OCI-LY1 (cell line): ENCODE measurements around the gene LECT2.

ENCODE experiments used
- CTCF ChIP-seq: fragments of 200-600 bp; sonication (generic), shearing (Covaris generic); IDR thresholded peaks from 2 replicates; pipeline ENCODE4 v1.5.1; 2017; ENCODE audit warnings: mild to moderate bottlenecking, antibody characterized with exemption, low read length, moderate library complexity, mixed read lengths
- EZH2 ChIP-seq: fragments of 200-600 bp; sonication (generic), shearing (Covaris generic); IDR thresholded peaks from 2 replicates; pipeline ENCODE4 v1.8.0; 2017; ENCODE audit warnings: borderline replicate concordance, mixed run types, mild to moderate bottlenecking, antibody characterized with exemption, low read length, moderate library complexity, mixed read lengths

- TF ChIP-seq CTCF: no peak
- TF ChIP-seq EZH2: no peak
Observed at GRCh38 chr5:135964670-135965320, 10.0 kb upstream of the LECT2 start.
